ENCODE measurements around the gene SLC46A3.

- no peak for TF ChIP-seq CTCF (IDR thresholded peaks at IDR 0.05)
- no peak for TF ChIP-seq EZH2 (IDR thresholded peaks at IDR 0.05; ENCODE audit: borderline replicate concordance, insufficient read depth, low read depth, low read length, poor library complexity, severe bottlenecking)
These were observed 25.9 kb upstream of the SLC46A3 start for GRCh38 chr13:28744656-28745055.
